Vagina (tissue), 2 donors: ENCODE results near the gene NLGN1.

Source experiments
- CTCF ChIP-seq, 3 experiments: fragments of 450-650 bp in 2 of 3; fragments of 200-600 bp in 1 of 3; sonication (generic) in 1 of 3; IDR thresholded peaks; one replicate each; pipeline ENCODE4 v1.5.1; 2017 to 2019; ENCODE audit warnings: antibody characterized with exemption in 3 of 3, mild to moderate bottlenecking in 2 of 3, moderate library complexity in 2 of 3
- POLR2A ChIP-seq, 2 donors: fragments of 450-650 bp; IDR thresholded peaks; one replicate each; pipeline ENCODE4 v1.6.1; 2017; ENCODE audit warnings: antibody characterized with exemption in 2 of 2, mild to moderate bottlenecking in 2 of 2, moderate library complexity in 2 of 2
- POLR2AphosphoS5 ChIP-seq, 2 donors: sonication (generic); formaldehyde crosslinking; IDR thresholded peaks; one replicate each; pipeline ENCODE4 v1.9.0; 2017; ENCODE audit warnings: antibody characterized with exemption in 2 of 2, mild to moderate bottlenecking in 2 of 2, low read depth in 1 of 2; ENCODE audit not compliant: insufficient read depth in 1 of 2

- TF ChIP-seq CTCF (IDR thresholded peaks at IDR 0.05) (no peak), POLR2A (IDR thresholded peaks at IDR 0.05) (no peak), POLR2AphosphoS5 (IDR thresholded peaks at IDR 0.05; ENCODE audit: insufficient read depth in 1 of 2, low read depth in 1 of 2) (no peak)
These were observed 238.3 kb downstream of the NLGN1 start for GRCh38 chr3:173635826-173636225.
